Stimulated activated CD4-positive, alpha-beta T cell treated with anti-CD3 and anti-CD28 coated beads, Interleukin-1b, Interleukin-23, amount 100 ng/mL, for 24 hours (primary cell): ENCODE data around the gene ANKRD44.

Experiments used
- DNase-seq, 4 experiments: peaks; one replicate each; pipeline ENCODE4 v3.0.0-alpha.2; 2020; ENCODE audit warnings: low read depth in 4 of 4, low spot score in 1 of 4

Gene ANKRD44

GRCh38 chr2:196967116-196967515, 343.5 kb downstream of the ANKRD44 start:
- DNase-seq, result no peak

- DNase-seq, result no peak
Observed at GRCh38 chr2:196966061-196966460, 344.5 kb downstream of the ANKRD44 start.

GRCh38 chr2:196965651-196966050, 344.9 kb downstream of the ANKRD44 start:
- DNase-seq, result no peak

GRCh38 chr2:196963961-196964360, 346.6 kb downstream of the ANKRD44 start:
- no peak for DNase-seq

- DNase-seq, result no peak
Observed at GRCh38 chr2:196963043-196963442, 347.5 kb downstream of the ANKRD44 start.

- DNase-seq, result no peak
Observed at GRCh38 chr2:196962325-196962724, 348.3 kb downstream of the ANKRD44 start.

GRCh38 chr2:196961889-196962288, 348.7 kb downstream of the ANKRD44 start:
- no peak for DNase-seq

GRCh38 chr2:196959734-196960338, 350.7 kb downstream of the ANKRD44 start:
- no peak for DNase-seq

- no peak for DNase-seq
Observed at GRCh38 chr2:196959281-196959680, 351.3 kb downstream of the ANKRD44 start.

- no peak for DNase-seq
Observed at GRCh38 chr2:196957881-196958525, 352.6 kb downstream of the ANKRD44 start.

- no peak for DNase-seq
Observed at GRCh38 chr2:196957442-196957841, 353.1 kb downstream of the ANKRD44 start.

GRCh38 chr2:196956069-196956468, 354.5 kb downstream of the ANKRD44 start:
- DNase-seq, result no peak

- no peak for DNase-seq
Observed at GRCh38 chr2:196955036-196955435, 355.5 kb downstream of the ANKRD44 start.

GRCh38 chr2:196954001-196954400, 356.6 kb downstream of the ANKRD44 start:
- DNase-seq, result no peak

GRCh38 chr2:196952936-196953335, 357.6 kb downstream of the ANKRD44 start:
- no peak for DNase-seq

- DNase-seq, result no peak
Observed at GRCh38 chr2:196951973-196952372, 358.6 kb downstream of the ANKRD44 start.

GRCh38 chr2:196949116-196949515, 361.5 kb downstream of the ANKRD44 start:
- no peak for DNase-seq

- no peak for DNase-seq
Observed at GRCh38 chr2:196944570-196944969, 366.0 kb downstream of the ANKRD44 start.

- DNase-seq, result no peak
Observed at GRCh38 chr2:196941398-196942078, 369.0 kb downstream of the ANKRD44 start.

- no peak for DNase-seq
Observed at GRCh38 chr2:196939371-196939770, 371.2 kb downstream of the ANKRD44 start.
